Endothelial cell of hepatic sinusoid (primary cell): ENCODE measurements around the gene FHOD1.

Experiments used
- in situ Hi-C: cut with HindIII; loops from 2 replicates; pipeline ENCODE4 v1.10.0; 2017; ENCODE audit warnings: low sequenced_read_pairs

Gene FHOD1

DNA sequence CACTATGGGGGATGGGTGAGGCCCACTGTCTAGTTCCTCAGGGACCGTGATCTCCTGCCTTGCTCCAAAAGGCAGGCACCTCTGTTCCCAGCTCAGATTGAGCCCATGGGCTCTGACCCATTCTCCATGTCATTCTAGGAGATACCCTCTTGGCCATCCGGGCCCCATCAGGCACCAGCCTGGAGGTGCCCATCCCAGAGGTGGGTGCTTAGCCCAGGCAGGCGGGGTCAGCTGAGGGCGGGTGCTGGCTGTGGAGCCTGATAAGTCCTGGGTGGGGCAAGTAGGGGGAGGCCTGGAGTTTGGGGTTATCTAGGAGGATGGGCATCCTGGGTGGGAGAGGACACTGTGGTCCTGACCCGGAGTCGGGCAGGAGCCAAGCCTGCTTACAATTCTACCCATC is 53.0 kb downstream of the FHOD1 start:
- in situ Hi-C loops, result no loop called here

DNA sequence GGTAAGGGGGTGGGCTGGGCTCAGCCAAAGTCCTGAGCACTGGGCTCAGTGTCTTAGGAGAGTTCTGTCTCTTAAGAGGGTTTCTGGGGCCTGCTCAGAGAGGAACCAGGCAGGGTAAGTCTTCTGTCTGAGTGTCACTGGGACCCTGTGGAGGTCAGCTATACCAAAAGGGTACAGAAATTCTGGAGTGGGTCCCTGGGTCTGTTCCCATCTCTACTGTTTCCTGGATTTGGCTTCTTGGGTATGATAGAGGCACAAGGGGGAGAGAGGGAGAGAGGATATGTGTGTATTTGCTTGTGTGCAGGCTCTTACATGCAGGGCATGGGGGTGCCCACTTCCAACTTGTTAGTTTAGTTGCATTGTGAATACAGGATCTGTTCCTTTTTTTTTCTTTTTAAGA is 53.7 kb downstream of the FHOD1 start:
- in situ Hi-C loops, result no loop called here

DNA sequence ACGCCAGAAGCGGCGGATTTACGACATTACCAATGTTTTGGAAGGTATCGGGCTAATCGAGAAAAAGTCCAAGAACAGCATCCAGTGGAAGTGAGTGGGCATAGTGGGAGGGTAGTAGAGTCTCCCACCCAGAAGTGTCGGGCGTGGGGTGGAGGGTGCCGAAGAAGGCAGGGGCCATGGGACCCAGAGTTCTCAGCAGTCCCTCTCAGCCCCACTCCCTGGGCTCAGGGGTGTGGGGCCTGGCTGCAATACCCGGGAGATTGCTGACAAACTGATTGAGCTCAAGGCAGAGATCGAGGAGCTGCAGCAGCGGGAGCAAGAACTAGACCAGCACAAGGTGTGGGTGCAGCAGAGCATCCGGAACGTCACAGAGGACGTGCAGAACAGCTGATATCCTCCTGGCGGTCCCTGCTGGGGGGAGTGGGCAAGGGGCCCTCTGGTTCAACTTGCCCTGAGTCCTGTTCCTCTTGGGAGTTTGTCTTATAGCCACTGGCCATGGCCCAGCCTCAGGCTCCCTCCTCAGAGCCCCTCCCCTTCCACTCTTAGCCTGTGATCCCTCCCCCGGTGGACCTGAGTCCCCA is 54.4 kb downstream of the FHOD1 start:
- in situ Hi-C loops, result no loop called here

DNA sequence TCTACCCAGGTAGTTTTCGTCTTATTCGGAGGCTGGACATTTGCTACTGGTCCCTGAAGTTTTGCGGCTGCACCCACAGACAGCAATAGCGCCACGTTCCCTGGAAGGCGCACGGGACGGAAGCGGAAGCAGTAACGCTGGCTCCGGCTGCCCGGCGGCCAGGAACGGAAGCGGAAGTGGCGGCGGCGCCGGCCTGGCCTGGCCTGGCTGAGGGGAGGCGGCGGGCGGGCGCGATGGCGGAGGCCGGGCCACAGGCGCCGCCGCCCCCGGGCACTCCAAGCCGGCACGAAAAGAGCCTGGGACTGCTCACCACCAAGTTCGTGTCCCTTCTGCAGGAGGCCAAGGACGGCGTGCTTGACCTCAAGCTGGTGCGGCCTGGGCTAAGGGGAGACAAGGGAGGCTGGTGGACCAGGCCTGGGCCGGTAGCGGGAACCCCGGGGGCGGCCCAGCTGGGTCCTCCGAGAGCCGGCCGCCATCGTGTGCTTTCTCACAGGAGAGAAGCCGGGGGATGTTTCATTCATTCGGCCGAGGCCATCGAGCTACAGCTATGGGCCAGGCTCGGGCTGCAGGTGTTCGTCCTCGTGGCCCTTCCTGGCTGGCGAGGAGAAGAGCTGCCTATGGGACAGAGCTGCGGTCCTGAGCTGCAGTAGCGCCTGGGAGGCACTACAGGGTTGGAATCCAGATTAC is 55.1 kb downstream of the FHOD1 start, which contains the start of gene E2F4:
E2F4 (plus strand) TSS at position 161 of the 687 bp plus-strand sequence; CDS start at position 234, 73 bp downstream.
- in situ Hi-C loops, result no loop called here

DNA sequence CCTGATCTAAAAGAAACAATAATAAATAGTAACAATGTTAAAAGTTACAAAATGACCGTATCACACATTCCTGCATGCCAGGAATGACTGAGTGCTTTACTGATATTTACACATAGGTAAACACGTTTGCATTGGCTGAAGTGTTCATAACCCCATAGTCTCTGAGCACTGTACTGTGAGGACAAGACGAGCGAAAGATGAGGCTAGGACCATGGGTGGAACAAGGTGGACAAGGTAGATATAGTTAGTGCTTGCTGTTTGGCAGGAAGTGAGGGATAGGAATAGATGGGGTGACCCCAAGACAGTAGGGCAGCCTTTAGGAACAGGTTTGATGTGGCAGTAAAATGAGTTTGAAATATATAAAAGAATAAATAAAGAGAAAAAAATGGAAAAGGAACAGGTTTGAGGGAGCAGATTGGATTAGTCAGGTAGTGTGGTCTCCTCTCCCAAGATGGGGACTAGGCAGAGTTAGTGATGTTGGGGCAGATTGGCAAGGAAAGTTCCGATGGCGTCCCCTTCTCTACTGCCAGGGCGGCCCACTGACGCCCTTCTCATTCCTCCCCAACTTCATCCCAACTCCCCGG is 55.8 kb downstream of the FHOD1 start:
- in situ Hi-C loops, result no loop called here

DNA sequence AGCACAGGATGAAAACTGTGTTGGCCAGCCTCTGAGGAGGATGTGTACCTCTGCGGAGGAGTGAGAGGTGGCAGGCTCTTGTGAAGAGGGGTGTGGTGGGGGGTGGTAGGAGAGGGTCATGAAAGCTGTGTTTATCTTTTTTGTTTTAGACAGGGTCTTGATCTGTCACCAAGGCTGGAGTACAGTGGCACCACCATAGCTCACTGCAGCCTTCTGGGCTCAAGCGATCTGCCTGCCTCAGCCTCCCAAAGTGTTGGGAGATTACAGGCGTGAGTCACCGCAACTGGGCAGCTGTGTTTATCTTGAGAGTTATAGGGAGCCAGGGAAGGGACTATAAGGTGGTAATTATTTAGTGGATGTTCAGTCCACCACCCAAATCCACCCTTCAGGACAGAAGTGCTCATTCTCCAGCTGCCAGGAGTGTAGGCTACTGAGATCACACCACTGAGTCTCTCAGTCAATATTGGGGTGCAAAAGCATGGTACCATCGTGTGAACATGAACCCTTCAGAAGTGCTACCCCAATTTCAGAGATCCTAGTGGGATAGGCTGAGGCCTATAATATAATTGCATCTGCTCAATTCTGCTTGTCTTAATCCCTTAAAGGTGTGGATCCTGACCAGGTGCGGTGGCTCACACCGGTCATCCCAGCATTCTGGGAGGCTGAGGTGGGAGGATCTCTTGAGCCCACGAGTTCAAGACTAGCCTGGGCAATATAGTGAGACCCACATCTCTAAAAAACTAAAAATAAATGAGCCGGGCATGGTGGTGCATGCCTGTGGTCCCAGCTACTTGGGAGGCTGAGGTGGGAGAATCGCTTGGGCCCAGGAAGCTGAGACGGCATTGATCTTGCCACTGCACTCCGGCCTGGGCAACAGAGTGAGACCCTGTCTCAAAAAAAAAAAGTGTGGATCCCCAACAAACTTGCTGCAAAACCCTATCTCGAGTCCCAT is 56.6 kb downstream of the FHOD1 start:
- in situ Hi-C loops, result no loop called here

DNA sequence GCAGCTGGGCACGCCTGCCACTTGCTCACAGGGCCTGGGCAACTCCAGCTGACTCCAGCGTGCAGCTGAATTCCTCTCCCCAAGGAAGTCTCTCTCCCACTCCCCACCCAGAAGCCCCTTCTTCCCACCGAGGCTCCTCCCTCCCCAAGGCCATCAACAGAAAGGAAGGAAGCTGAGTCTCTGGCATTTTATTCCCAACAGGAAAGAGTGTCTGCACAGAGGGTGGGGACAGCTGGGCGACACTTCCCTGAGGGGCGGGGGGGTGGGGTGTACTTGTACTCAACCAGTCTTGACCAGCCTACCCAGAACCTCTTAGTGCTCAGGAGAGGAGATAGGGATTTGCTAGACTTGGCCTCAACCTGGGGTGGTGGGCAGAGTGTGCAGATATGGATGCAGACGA is 57.2 kb downstream of the FHOD1 start, which contains the start of gene EXOC3L1:
EXOC3L1 (minus strand) TSS at position 96 of the 400 bp plus-strand sequence. CDS start 460 bp downstream, outside the sequence.
- in situ Hi-C loops, result no loop called here

DNA sequence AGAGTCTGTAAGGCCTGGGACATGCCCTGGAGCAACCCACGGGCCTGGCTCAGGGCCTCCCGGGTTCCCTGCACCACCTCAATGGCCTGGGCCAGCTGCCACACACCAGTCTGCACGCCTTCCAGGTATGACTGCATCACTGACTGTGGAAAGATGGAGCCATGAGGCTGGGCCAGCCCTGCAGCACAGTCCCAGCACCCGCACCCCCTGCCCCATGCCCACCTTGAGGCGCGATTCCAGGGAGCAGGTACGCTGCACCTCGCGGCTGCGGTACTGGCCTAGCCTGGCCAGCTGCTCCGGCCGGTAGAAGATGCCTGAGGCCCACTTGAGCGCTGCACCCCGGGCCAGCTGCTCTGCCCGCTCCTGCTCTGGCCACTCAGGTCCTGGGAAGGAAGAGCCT is 58.5 kb downstream of the FHOD1 start:
- in situ Hi-C loops, result no loop called here

DNA sequence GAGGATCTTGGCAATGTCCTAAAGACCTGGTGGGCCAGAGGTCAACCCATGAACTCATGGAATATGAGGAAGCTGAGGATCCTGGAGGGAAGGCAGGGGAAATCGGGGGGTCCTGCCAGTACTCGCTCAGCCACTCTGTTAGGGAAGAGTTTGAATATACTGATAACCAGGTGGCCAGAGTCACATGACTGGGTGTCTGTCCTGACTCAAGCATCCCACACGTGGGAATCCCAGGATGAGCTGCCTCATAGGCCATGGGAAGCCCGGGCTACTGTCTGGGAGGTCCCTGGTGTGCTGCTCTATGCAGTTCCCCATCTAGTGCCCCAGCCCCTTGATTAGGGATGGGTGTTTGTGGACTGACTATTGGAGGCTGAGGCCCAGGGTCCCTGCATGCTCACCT is 59.0 kb downstream of the FHOD1 start:
- in situ Hi-C loops, result no loop called here

DNA sequence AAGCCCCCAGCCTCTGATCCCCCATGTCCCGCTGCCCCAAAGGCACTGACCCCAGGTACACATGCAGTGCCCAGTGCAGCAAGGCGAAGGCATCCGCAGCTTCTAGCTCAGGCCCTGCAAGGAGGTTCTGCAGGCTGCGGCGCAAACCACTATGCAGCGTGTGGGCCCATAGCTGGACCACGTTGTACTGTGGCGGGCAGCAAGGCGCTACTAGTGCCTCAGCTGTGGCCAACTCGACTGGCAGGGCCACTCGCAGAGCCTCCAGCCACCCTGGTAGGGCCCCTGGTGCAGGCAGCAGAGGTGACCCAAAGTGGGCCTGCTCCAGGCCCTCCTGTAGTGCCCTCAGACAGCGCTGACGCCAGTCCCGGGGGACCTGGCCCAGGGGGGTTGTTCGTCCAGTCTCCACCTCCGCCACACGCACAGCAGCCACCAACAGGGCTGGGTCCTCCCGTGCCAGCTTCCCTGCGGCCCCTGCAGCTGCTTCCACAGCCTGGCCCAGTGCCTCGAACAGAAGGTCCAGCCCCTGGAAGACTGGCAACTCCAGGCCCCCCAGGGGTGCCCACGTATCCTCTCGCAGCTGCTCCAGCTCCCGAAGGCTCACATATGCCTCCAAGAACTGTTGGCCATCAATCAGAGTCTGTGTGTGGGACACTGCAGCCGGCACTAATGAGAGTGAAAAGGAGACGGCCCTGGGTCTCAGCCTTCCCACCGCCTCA is 59.9 kb downstream of the FHOD1 start:
- in situ Hi-C loops, result no loop called here

DNA sequence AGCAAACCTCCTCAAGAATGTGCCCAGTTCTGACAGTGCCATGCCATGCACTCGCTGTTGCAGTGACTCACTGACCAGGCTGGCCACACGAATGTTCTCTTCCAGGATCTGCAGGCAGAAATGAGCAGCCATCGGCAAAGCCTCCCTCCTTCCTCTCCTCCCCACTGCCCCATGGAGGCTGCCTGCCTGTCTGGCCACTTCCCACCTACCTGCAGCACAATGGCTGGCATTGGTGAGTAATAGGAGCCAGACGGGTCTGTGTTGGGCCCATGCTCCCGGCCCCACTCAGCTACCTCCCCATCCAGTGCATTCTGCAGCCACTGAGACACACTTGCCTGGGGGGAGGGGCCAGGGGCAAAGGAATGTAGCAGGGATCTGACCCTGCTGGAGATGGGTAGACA is 60.7 kb downstream of the FHOD1 start:
- in situ Hi-C loops, result no loop called here

DNA sequence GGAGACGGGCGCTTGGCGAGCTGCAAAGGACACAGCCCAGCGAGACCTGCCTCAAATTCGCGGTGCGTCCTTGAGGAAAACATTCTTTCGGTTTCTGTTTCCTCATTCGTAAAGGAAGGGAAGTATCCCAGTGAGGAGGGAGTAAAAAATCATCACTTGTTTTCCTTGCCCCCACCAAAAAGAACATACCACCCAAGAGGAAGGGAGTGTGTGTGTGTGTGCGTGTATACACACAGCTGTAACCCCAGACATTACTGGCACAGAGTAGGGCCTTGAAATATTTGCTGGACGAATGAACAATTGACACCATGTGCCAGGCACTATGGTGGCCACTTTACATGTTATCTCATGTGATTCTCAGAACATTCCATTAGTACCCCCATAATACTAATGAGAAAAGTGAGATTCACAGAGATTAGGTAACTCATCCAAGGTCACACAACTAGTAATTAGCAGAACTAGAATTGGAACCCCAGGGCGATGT is 61.6 kb downstream of the FHOD1 start:
- in situ Hi-C loops, result no loop called here

DNA sequence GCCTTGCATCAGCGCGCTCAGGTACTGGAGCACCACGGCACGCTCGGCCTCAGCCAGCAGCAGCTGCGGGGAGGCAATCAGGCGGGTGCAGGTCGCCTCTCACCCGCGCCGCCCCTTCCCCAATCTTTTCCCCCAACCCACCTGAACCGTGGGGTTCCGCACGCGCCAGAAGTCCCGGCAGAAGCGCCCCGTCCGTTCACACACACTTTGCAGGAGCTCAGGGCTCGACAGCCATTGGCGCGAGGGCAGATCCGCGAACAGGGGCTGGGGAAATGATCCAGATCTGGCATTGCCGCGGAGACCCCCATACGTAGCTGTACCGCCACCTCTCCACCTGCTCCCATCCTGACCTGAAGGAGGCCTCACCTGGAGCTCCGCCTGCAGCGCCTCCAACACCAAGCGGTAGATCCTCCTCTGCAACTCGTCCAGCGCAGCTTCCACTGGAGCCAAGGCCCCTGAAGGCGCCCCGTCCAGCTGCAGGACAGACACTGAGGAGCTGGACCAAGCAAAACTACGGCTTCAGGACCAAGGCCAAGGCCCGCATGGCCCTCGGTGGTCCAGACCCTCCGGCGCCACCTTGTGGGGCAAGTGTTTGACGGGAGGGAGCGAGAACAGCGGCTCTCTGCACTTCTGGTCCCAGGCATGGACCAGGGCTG is 62.2 kb downstream of the FHOD1 start:
- in situ Hi-C loops, result no loop called here

DNA sequence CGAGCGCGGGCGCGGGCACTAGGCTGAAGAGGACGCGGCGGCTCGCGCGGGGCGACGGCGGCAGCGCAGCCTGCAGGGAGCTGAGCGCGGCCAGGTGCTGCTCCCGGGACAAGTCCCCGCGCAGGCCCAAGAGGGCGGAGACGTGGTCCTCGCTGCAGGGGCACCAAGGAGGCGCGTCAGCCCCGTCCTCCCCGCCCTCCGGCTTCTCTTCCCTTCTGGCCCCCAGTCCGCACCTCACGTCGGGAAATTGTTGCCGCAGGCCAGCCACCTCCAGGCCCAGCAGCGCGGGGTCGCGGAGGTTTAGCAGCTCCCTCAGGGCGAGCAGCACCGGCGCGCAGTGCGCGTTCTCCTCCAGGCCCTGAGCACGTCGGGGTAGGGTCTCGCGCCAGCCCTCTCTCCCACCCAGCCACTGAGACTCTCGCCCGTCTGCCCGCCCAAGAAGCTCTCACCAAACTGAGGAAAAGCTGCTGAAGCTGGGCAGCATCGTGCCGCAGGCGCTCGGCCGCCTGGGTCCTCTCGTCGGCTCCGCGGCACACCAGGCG is 62.8 kb downstream of the FHOD1 start:
- in situ Hi-C loops, result no loop called here

DNA sequence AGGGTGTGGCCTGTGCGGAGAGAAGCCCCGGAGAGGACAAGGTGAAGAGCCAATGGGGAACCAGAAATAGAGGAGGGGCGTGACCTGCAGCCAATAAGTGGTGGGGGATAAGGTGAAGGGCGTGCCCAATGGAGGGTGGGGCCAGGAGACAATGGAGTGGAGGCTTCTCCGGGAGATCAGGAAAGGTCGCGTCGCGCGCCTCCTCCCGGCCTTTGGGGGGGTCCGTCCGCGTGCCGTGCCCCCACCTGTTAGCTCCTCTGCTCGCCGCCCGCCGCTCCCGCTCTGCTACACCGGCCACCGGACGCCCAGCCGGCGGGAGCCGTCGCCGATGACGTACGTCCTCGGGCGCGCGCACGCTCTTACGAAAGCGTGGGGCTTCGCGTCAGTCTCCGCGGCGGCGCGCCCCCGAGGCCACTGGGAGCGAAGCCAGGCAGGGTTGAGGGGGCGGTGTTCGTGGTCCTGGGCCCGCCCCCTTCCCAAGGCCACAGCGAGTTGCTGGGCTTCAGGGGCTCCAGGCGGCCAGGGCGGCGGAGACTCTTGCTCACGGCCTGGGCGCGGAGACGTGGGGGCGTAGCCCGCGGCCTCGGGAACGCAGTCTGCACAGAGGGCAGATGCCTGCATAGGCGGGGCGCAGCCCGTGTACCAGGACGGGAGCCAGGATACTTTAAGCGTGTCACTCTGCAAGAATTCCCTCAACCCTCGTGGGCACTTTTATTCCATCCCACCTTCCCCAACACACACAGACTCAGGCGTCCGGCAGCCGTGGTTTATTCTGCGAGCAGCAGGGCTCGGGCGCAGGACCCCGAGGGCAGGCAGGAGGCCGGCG is 63.4 kb downstream of the FHOD1 start, which contains the start of gene MATCAP1:
MATCAP1 (minus strand) TSS at position 337 of the 826 bp plus-strand sequence. CDS start 3,353 bp downstream, outside the sequence.
- in situ Hi-C loops, result no loop called here

DNA sequence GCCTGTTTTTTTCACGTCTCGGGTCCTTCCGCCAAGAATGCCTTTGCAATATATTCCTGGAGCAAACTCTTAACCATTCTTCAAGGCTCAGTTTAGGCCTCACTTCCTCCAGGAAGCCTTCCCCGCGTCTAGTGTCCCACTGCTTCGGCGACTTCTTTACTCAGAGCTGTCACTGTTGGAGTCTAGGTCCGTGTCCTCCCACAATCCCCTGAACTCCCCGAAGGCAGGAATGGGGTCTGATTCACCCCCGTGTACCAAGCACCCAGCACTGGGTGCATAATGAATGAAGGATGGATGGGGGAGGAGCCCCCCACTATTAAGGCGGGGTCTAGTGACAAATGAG is 64.0 kb downstream of the FHOD1 start:
- in situ Hi-C loops, result no loop called here

DNA sequence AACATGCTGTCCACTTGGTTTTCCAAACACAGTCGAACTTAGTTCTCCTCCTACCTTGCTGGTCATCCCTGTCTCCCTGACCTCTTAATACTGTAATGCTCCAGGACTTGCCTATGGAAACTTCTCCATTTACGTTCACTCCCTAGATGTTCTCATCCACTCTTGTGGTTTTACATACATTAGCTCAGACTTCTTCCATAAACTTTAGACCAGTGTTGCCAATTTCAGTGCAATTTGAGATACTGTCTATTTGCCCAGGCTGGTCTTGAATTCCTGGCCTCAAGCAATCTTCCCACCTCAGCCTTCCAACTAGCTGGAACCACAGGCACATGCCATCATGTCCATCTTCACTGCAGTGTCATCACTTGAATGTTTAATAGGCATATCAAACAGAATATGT is 65.0 kb downstream of the FHOD1 start:
- in situ Hi-C loops, result no loop called here

DNA sequence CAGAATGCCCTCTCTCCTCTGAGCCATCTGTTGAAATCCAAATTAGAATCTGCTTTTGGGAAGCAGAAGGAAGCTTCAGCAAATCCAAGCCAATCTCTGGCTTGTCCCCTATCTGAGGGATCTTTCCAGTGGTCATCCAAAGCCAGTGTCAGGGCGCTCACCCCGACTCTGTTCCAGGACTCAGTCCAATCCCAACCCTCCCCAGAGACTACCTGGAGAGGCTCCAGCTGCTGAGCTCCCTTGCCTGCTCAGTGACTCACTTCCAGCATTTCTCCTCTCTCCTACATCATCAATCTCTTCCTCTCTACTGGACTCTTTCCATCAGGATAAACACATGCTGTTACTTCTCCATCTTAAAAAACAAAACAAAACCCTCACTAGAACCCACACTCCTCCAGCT is 65.9 kb downstream of the FHOD1 start:
- in situ Hi-C loops, result no loop called here

DNA sequence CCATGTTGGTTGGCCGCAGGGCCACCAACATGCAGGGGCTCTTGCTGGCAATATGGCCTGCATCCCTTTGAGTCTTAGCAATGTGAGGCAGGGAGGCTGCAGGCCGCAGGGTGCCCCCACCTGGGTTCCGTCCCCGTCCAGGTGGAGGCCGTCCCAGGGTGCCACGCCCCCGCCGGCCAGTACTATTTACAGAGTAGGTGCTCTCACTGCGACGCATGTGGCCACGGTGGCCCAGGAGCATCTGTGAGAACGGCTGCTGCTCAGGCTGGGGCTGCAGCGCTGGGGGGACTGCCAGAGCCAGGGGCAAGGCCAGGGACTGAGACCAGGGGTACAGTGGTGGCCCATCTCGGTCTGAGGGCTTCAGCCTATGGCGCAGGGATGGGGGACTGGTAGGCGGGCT is 67.1 kb downstream of the FHOD1 start:
- in situ Hi-C loops, result no loop called here
